ENCODE measurements around the gene SPATS1.

DNA sequence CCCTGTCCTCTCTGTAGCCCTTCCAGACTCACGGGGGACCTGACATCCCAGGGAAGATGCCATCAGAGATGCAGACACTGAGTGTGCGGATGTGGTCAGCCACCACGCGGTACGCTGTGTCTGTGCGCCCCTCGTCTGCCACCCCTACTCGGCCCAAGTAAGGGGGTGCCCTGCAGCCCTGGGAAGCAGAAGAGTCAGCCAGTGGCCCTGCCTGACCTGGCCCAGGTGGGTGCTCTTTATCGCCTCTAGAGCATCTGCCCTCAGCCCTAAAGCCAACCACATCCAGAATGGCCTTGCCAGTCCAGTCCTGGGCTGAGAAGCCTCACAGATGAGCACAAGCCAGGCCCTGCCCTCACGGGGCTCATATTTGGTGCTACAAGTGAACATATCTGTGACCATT is 35.2 kb upstream of the SPATS1 start:
- TF ChIP-seq, protein P1, sequence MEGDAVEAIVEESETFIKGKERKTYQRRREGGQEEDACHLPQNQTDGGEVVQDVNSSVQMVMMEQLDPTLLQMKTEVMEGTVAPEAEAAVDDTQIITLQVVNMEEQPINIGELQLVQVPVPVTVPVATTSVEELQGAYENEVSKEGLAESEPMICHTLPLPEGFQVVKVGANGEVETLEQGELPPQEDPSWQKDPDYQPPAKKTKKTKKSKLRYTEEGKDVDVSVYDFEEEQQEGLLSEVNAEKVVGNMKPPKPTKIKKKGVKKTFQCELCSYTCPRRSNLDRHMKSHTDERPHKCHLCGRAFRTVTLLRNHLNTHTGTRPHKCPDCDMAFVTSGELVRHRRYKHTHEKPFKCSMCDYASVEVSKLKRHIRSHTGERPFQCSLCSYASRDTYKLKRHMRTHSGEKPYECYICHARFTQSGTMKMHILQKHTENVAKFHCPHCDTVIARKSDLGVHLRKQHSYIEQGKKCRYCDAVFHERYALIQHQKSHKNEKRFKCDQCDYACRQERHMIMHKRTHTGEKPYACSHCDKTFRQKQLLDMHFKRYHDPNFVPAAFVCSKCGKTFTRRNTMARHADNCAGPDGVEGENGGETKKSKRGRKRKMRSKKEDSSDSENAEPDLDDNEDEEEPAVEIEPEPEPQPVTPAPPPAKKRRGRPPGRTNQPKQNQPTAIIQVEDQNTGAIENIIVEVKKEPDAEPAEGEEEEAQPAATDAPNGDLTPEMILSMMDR (IDR thresholded peaks at IDR 0.05), result no peak
- TF ChIP-seq EZH2 (IDR thresholded peaks at IDR 0.05; ENCODE audit: borderline replicate concordance, insufficient read depth, low read depth, low read length, poor library complexity, severe bottlenecking), result no peak
